NCI-H2107 treated with DMSO at 0.1 percent for 48 hours (cell line): ENCODE results near the gene LPIN3.

Experiments
- DNase-seq: peaks from one replicate; lab custom pipeline; 2025; ENCODE audit not compliant: unreplicated experiment; lab: John Stamatoyannopoulos, UW

The LPIN3 gene

DNA sequence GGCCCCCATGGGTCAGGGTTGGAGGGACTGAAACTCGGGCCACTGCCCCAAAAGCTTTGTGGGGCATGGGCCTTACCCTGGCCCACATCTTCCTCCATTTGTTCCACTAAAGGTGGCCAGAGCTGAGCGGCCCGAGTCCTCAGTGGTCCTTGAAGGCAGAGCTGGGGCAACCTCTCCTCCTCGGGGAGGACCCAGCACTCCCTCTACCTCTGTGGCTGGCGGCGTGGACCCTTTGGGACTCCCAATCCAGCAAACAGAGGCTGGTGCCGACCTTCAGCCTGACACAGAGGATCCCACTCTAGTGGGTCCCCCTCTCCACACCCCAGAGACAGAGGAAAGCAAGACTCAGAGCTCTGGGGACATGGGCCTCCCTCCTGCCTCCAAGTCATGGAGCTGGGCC lies 9.3 kb downstream of the LPIN3 start:
- no peak for DNase-seq

- DNase-seq = no peak
Observed at GRCh38 chr20:41350408-41350962, 9.9 kb downstream of the LPIN3 start.

DNA sequence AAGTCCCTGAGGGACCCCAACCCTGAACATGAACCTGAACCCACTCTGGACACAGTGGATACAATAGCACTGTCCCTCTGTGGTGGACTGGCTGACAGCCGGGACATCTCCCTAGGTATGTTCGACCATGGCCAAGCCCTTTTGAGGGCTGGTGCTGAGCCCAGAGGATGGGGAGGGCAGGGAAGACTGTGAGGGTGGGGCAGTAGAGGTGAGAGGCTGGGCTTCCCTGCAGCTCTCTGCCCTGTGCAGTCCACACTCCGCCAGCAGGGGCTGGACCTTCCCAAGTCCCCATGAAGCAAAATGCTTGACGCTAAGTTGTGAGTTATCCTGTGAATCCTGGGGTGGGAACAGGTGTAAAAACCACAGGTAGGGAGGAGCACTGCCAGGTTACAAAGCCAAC lies 11.5 kb downstream of the LPIN3 start:
- no peak for DNase-seq

- DNase-seq = no peak
Observed at GRCh38 chr20:41352666-41353065, 12.0 kb downstream of the LPIN3 start.

- no peak for DNase-seq
Observed at GRCh38 chr20:41353530-41353929, 12.9 kb downstream of the LPIN3 start.

- DNase-seq = no peak
Observed at GRCh38 chr20:41355192-41355591, 14.6 kb downstream of the LPIN3 start.

GRCh38 chr20:41355598-41356203 lies 15.1 kb downstream of the LPIN3 start:
- DNase-seq = no peak

DNA sequence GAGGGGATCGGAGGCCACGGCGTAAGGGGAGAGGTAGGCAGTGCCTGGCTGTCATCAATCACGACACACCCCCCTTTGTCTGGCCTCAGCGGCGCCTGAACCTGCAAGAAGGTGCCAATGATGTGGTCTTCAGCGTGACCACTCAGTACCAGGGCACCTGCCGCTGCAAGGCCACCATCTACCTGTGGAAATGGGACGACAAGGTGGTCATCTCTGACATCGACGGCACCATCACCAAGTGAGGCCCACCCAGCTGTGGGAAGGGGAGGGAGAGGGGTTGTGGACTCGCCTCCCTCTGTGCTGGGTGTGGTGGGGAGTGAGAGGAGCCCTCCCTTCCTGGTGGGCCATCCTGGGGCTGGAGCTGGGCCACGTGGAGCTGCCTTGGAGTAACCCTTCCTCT lies 16.3 kb downstream of the LPIN3 start:
- DNase-seq = no peak

DNA sequence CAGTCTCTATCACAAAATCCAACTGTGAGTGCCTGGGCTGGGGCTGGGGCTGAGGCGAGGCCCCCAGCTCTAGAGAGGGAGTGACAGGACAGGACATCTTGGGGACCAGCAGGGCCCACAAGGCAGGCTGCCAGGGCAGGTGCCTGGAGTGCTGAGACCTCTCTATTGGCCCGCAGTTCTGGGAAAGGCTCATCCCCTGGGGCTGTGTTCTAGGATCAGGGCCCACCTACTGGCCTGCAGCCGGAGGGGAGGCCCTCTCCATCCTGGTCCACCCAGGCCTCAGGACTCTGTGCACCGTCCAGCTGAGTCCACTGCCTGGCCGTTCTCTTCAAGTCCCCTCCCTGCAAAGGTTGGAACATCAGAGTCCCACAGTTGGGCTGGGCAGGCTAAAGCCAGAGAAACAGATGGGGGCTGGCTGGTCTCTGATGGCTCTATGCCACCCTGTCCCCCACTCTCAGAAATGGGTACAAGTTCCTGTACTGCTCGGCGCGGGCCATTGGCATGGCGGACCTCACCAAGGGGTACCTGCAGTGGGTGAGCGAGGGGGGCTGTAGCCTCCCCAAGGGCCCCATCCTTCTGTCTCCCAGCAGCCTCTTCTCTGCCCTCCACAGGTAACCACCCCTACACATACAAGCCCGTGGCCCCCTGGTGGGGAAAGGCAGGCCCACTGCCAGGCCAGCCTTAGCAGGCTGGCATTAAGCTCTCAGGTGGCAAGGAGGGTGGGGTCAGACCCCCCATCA lies 17.0 kb downstream of the LPIN3 start:
- no peak for DNase-seq

DNA sequence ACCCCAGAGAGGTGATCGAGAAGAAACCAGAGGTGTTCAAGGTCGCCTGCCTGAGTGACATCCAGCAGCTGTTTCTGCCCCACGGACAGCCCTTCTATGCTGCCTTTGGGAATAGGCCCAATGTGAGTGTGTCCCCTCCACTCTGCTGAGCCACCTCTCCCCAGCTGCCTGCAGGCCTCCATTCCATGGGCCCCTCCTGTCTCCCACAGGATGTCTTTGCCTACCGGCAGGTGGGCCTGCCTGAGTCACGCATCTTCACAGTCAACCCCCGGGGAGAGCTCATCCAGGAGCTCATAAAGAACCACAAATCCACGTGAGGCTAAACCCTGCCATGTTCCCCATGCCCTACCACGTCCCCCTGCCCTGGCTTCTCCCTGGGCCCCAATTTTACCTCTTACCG lies 17.6 kb downstream of the LPIN3 start:
- no peak for DNase-seq

GRCh38 chr20:41358717-41359116 lies 18.1 kb downstream of the LPIN3 start:
- DNase-seq = no peak

DNA sequence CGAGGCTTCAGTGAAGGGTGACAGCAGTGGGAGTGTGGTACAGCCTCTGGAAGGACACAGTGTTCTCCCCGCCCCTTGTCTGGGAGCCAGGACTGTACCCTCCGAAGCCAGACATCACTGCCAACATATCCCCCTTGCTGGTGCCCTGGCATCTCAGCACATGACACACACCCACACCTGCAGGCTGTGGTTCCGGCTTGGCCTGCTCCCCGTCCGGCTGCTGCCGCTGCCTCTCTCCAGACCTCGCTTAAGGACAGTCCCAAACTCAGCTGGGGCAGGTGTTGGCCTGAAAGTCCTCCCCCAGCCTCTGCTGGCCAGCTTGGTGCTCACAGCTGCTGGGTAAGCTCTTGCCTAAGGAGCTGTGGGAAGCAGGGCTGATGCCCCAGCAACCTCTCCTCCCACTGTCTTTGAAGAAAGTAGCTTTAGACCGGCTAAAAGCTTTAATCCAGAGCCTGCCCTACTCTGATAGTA lies 19.0 kb downstream of the LPIN3 start:
- no peak for DNase-seq

DNA sequence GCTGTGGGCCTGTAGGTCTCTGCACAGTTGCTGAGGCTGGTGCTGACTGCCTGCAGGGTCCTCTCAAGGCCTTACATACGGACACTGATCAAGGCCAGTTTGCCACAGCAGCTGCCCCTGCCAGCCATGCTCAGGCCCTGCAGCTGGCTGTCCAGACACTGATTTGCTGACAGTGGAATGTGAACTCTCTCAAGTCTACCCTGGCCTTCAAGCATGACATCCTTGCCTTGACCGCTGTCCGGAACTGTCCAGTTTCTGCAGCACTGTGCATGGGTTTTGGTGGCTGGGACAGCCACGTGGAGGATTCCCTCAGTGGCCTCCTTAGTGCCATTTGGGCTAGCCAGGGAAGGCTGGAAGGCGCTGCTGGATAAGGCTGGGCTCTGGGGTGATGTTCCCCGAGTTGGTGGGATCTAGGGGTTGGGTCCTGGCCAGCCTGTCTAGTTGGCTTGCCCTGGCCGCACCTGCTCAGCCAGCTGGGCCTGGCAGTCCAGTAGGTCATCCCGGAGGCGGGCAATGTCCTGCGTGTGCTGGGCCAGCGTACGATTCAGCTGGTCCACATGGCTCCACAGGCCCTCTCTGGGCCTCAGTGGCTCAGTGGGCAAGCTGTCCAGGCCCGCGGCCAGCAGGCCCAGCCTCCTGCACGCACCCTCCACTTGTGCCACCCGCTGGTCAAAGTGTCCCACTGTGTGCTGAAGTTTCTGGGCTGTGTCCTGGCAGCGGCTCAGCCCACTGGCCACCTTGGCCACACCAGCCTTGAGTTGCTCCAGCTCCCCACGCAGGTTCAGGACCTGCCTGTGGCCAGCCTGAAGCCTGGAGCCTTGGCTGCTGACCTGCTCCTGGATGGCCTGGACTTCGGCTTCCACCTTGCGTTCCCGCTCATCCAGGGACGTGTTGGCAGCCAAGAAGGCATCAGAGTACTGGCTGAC lies 20.5 kb downstream of the LPIN3 start:
- DNase-seq = no peak

DNA sequence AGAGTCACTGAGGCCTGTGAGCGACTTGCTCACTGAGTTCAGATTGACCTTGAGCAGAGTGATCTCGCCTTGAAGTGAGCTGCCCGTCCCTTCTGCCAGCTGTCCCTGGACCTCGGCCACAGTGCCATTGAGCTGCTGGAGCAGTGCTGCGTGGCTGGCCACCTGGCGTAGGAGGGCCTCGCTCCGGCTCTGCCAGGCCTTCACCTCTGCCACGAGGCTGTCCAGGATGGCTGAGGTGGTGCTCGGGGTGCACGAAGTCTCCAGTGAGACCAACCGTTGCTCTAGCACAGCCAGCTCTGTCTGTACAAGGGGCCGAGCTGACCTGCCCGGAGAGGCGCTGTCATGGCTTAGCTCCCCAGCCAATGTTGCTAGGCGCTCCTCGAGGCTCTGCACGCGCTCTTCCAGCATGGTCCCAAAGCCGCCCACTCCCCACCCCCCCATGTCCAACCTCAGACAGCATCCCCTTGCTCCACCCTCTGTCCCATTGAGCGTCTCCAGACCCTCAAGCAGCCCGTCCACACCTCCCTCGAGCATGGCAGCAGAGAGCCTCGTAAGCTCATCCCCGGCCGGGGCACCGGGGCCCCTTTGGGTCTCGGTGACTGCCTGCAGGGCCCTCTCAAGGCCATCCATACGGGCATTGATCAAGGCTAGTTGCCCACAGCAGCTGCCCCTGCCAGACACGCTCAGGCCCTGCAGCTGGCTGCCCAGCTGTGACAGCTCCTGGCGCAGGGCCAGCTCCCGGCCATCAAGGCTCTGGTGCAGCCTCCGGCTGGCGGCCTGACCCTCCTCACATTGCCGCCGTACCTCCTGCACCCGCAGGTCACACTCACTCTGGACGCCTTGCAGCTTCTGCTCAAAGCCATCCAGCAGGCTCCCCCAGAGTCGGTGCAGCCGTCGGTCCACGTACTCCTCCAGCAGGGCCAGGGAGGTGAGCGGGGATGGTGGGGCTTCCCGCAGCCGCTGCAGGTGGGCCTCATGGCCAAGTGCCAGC lies 21.4 kb downstream of the LPIN3 start:
- DNase-seq = no peak

DNA sequence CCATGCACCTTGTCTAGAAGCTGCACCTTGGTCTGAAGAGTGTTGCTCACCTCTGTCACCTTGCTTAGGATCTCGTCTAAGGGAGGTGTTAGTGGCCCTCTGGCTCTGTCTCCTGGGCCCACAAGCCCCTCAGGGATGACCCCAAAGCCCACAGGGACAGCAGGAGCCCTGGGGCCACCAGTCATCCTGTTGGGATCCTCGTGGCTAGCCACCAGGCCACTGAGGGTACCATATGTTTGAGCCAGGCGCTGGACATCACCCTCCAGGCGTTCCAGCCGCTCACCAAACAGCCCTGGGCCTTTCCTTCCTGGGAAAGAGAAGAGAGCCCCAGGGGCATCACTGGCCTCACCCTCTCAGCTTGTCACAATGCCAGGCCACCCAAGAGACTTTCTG lies 22.1 kb downstream of the LPIN3 start:
- no peak for DNase-seq

GRCh38 chr20:41363601-41364000 lies 23.0 kb downstream of the LPIN3 start:
- DNase-seq = no peak

DNA sequence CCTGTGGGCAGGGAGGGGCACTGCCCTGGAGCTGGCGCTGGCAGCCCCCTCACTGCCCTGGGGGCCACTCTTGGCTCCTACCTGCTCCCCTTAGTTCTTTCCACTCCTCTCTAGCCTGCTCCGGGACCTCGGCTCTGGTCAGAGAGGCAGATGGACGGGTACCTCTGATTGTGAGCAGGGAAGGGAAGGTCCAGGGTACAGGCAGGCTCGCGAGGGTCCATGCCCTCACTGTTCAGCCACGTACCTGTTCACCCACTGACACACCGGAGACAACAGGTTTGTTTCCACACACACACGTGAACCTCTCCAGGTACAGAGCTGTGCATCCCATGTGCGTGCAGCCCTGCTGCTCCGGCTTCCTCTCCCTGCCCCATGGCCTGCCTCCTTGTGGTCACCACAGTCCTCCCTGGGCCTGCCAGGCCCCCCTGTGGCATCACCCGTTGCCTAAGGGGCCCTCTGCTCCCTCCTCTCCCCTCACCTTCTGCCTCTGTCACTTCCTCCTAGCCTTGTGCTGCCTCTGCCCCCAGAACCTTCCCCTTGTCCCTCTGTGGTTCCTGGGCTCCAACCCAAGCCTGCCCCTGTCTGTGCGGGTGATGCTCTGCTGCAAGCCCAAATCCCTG lies 23.7 kb downstream of the LPIN3 start:
- no peak for DNase-seq

GRCh38 chr20:41364967-41365765 lies 24.5 kb downstream of the LPIN3 start:
- DNase-seq = no peak
